ENCODE measurements around the gene IQGAP1. TPM values are rescaled to one million over a fixed set of nuclear protein-coding genes. Genes with fewer than 3 reads are reported as not detected.

IQGAP1 gene
- total and polyA plus RNA-seq, 2 of the 13 experiments (the other 11 are each of a cell fraction or from before 2014, with no cell fraction given): 29.5 to 37.9 TPM

DNA sequence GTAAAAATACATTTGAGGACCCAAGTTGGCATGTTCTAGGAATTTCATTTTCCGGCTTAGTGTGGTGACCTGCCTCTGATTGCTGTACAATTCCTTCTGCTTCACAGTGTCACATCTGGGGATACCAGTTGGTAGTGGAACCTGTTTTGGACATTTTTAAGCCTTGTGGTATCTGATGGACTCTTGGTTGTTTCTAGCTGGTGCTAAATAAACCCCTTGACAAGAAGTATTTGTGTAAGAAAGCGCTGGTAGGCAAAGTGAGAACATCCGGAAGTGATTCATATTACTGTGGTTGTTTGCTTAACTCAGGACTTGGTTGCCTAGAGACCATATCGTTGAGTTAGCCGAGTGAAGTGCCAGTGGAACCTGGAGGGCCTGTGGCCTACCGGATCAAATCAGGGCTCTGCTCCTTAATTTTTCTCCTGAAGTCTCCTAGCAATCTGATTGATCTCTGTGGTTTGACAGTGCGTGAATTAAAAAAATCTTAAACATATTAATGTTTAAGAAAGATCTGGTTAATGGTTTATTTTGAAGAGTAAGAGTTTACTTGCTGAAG is 12.8 kb downstream of the IQGAP1 start (continued):
- TF ChIP-seq ZNF383 (CRISPR knock-in tag; IDR thresholded peaks at IDR 0.05; ENCODE audit: borderline replicate concordance): no peak
- TF ChIP-seq TEAD2 (CRISPR knock-in tag; IDR thresholded peaks at IDR 0.05): no peak
- peak; percentile 76; the same call in 2 of the 3 replicates for TF ChIP-seq MXI1 (IDR thresholded peaks at IDR 0.05; ENCODE audit: borderline replicate concordance, low read depth, low read length)
- TF ChIP-seq SP2 (CRISPR knock-in tag; IDR thresholded peaks at IDR 0.05): no peak
- TF ChIP-seq, protein P1, sequence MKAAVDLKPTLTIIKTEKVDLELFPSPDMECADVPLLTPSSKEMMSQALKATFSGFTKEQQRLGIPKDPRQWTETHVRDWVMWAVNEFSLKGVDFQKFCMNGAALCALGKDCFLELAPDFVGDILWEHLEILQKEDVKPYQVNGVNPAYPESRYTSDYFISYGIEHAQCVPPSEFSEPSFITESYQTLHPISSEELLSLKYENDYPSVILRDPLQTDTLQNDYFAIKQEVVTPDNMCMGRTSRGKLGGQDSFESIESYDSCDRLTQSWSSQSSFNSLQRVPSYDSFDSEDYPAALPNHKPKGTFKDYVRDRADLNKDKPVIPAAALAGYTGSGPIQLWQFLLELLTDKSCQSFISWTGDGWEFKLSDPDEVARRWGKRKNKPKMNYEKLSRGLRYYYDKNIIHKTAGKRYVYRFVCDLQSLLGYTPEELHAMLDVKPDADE (CRISPR knock-in tag; IDR thresholded peaks at IDR 0.05): no peak
- TF ChIP-seq ZNF564 (CRISPR knock-in tag; IDR thresholded peaks at IDR 0.05): no peak
- TF ChIP-seq ZNF672 (CRISPR knock-in tag; IDR thresholded peaks at IDR 0.05): no peak
- peak; percentile 38 for TF ChIP-seq GABPB1 (CRISPR knock-in tag; IDR thresholded peaks at IDR 0.05)
- TF ChIP-seq ZNF629 (CRISPR knock-in tag; conservative IDR thresholded peaks at IDR 0.05): no peak
- TF ChIP-seq ZFX (CRISPR knock-in tag; IDR thresholded peaks at IDR 0.05; ENCODE audit: low read depth): peak; percentile 73
- TF ChIP-seq FOSL1 (CRISPR knock-in tag; IDR thresholded peaks at IDR 0.05; ENCODE audit: borderline replicate concordance): peak; percentile 71; the same call in 1 of the 2 replicates
- TF ChIP-seq, protein P2, sequence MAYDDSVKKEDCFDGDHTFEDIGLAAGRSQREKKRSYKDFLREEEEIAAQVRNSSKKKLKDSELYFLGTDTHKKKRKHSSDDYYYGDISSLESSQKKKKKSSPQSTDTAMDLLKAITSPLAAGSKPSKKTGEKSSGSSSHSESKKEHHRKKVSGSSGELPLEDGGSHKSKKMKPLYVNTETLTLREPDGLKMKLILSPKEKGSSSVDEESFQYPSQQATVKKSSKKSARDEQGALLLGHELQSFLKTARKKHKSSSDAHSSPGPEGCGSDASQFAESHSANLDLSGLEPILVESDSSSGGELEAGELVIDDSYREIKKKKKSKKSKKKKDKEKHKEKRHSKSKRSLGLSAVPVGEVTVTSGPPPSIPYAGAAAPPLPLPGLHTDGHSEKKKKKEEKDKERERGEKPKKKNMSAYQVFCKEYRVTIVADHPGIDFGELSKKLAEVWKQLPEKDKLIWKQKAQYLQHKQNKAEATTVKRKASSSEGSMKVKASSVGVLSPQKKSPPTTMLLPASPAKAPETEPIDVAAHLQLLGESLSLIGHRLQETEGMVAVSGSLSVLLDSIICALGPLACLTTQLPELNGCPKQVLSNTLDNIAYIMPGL (CRISPR knock-in tag; IDR thresholded peaks at IDR 0.05; ENCODE audit: borderline replicate concordance in 1 of 2, low read depth in 1 of 2): no peak; a peak in 1 of 4 replicates
- no peak for TF ChIP-seq ZNF772 (CRISPR knock-in tag; IDR thresholded peaks at IDR 0.05)
- no peak for TF ChIP-seq CBFB (CRISPR knock-in tag; IDR thresholded peaks at IDR 0.05)
- TF ChIP-seq ZKSCAN8 (CRISPR knock-in tag; IDR thresholded peaks at IDR 0.05; ENCODE audit: borderline replicate concordance): no peak; the same call in 1 of the 2 replicates
- TF ChIP-seq, protein P3, sequence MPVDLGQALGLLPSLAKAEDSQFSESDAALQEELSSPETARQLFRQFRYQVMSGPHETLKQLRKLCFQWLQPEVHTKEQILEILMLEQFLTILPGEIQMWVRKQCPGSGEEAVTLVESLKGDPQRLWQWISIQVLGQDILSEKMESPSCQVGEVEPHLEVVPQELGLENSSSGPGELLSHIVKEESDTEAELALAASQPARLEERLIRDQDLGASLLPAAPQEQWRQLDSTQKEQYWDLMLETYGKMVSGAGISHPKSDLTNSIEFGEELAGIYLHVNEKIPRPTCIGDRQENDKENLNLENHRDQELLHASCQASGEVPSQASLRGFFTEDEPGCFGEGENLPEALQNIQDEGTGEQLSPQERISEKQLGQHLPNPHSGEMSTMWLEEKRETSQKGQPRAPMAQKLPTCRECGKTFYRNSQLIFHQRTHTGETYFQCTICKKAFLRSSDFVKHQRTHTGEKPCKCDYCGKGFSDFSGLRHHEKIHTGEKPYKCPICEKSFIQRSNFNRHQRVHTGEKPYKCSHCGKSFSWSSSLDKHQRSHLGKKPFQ (CRISPR knock-in tag; IDR thresholded peaks at IDR 0.05; ENCODE audit: insufficient replicate concordance): no peak
- no peak for TF ChIP-seq MAF1 (CRISPR knock-in tag; IDR thresholded peaks at IDR 0.05; ENCODE audit: borderline replicate concordance)
- TF ChIP-seq, protein P4, sequence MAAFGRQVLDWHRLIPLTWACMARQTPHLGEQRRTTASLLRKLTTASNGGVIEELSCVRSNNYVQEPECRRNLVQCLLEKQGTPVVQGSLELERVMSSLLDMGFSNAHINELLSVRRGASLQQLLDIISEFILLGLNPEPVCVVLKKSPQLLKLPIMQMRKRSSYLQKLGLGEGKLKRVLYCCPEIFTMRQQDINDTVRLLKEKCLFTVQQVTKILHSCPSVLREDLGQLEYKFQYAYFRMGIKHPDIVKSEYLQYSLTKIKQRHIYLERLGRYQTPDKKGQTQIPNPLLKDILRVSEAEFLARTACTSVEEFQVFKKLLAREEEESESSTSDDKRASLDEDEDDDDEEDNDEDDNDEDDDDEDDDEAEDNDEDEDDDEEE (CRISPR knock-in tag; IDR thresholded peaks at IDR 0.05): no peak
- TF ChIP-seq SMYD3 (CRISPR knock-in tag; IDR thresholded peaks at IDR 0.05): no peak
- TF ChIP-seq GATAD1 (CRISPR knock-in tag; IDR thresholded peaks at IDR 0.05): no peak
- peak; percentile 96 for TF ChIP-seq ETV5 (CRISPR knock-in tag; IDR thresholded peaks at IDR 0.05; ENCODE audit: borderline replicate concordance)
- TF ChIP-seq RFX3 (CRISPR knock-in tag; IDR thresholded peaks at IDR 0.05): peak; percentile 90
- TF ChIP-seq, protein P5, sequence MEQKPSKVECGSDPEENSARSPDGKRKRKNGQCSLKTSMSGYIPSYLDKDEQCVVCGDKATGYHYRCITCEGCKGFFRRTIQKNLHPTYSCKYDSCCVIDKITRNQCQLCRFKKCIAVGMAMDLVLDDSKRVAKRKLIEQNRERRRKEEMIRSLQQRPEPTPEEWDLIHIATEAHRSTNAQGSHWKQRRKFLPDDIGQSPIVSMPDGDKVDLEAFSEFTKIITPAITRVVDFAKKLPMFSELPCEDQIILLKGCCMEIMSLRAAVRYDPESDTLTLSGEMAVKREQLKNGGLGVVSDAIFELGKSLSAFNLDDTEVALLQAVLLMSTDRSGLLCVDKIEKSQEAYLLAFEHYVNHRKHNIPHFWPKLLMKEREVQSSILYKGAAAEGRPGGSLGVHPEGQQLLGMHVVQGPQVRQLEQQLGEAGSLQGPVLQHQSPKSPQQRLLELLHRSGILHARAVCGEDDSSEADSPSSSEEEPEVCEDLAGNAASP (CRISPR knock-in tag; IDR thresholded peaks at IDR 0.05; ENCODE audit: borderline replicate concordance): no peak

Measured in HepG2 (cell line).